CMK (cell line): ENCODE measurements around the gene HVCN1.
"Not testable (repeated sequence)": the region's sequence is repeated elsewhere in the genome, so short reads cannot be mapped to it uniquely, and the experiment has no call there.

Experiments
- DNase-seq: peaks from one replicate; pipeline ENCODE4 v3.0.0-alpha.2; 2010; ENCODE audit warnings: low read depth

Gene HVCN1

GRCh38 chr12:110616471-110617115 lies 72.3 kb downstream of the HVCN1 start:
- DNase-seq: no peak

GRCh38 chr12:110615171-110615570 lies 73.7 kb downstream of the HVCN1 start:
- no peak for DNase-seq

GRCh38 chr12:110613771-110614684 lies 74.9 kb downstream of the HVCN1 start, which contains the start of gene TCTN1:
TSS of gene TCTN1 (plus strand) at chr12:110614129. CDS start at chr12:110614183, 54 bp downstream.
- peak; percentile 92 for DNase-seq

GRCh38 chr12:110613071-110613770 lies 75.7 kb downstream of the HVCN1 start:
- DNase-seq: no peak

GRCh38 chr12:110606253-110606611 lies 82.7 kb downstream of the HVCN1 start:
- DNase-seq: no peak

GRCh38 chr12:110602085-110602814 lies 86.7 kb downstream of the HVCN1 start:
- DNase-seq: not testable (repeated sequence)

GRCh38 chr12:110600254-110600653 lies 88.7 kb downstream of the HVCN1 start:
- DNase-seq: no peak

- no peak for DNase-seq
Measured at GRCh38 chr12:110599334-110599733, 89.6 kb downstream of the HVCN1 start.
